Activated CD4-positive, alpha-beta T cell treated with anti-CD3 and anti-CD28 coated beads for 48 hours (primary cell): Measurements from ENCODE around the gene SHISA2.
A peak's percentile ranks its signal among the peaks of the same experiment; 100 is the strongest.

Source experiments
- DNase-seq: peaks from one replicate; pipeline ENCODE4 v3.0.0-alpha.2; 2020

SHISA2 gene

GRCh38 chr13:26047040-26047439 lies 4.8 kb downstream of the SHISA2 start:
- DNase-seq: no peak

- DNase-seq: no peak
Observed at GRCh38 chr13:26046639-26047038, 5.2 kb downstream of the SHISA2 start.

- no peak for DNase-seq
Observed at GRCh38 chr13:26045142-26045541, 6.7 kb downstream of the SHISA2 start.

GRCh38 chr13:26042785-26043184 lies 9.0 kb downstream of the SHISA2 start:
- no peak for DNase-seq

- no peak for DNase-seq
Observed at GRCh38 chr13:26041444-26041843, 10.4 kb downstream of the SHISA2 start.

- no peak for DNase-seq
Observed at GRCh38 chr13:26038931-26039475, 12.8 kb downstream of the SHISA2 start.

GRCh38 chr13:26037302-26037701 lies 14.5 kb downstream of the SHISA2 start:
- DNase-seq: peak; percentile 56

- no peak for DNase-seq
Observed at GRCh38 chr13:26036383-26036782, 15.4 kb downstream of the SHISA2 start.

GRCh38 chr13:26034018-26034417 lies 17.8 kb downstream of the SHISA2 start:
- no peak for DNase-seq

- no peak for DNase-seq
Observed at GRCh38 chr13:26030331-26030730, 21.5 kb downstream of the SHISA2 start.

- DNase-seq: no peak
Observed at GRCh38 chr13:26029581-26030136, 22.2 kb downstream of the SHISA2 start.

- DNase-seq: no peak
Observed at GRCh38 chr13:26026211-26026610, 25.6 kb downstream of the SHISA2 start.

GRCh38 chr13:26025771-26026170 lies 26.0 kb downstream of the SHISA2 start:
- no peak for DNase-seq

GRCh38 chr13:26025196-26025595 lies 26.6 kb downstream of the SHISA2 start:
- no peak for DNase-seq

GRCh38 chr13:26024558-26024957 lies 27.3 kb downstream of the SHISA2 start:
- DNase-seq: no peak

- no peak for DNase-seq
Observed at GRCh38 chr13:26022538-26023292, 29.1 kb downstream of the SHISA2 start.

- DNase-seq: no peak
Observed at GRCh38 chr13:26021956-26022355, 29.9 kb downstream of the SHISA2 start.

- DNase-seq: no peak
Observed at GRCh38 chr13:26021516-26021915, 30.3 kb downstream of the SHISA2 start.

- DNase-seq: no peak
Observed at GRCh38 chr13:26020891-26021290, 30.9 kb downstream of the SHISA2 start.

GRCh38 chr13:26019881-26020870 lies 31.6 kb downstream of the SHISA2 start:
- DNase-seq: no peak

GRCh38 chr13:26019251-26019650 lies 32.6 kb downstream of the SHISA2 start:
- DNase-seq: no peak

- no peak for DNase-seq
Observed at GRCh38 chr13:26017932-26018665, 33.7 kb downstream of the SHISA2 start.
